ENCODE measurements around the gene MAN1C1. TPM values are rescaled to one million over a fixed set of nuclear protein-coding genes. Genes with fewer than 3 reads are reported as not detected.

MAN1C1 gene
- total RNA-seq, 1 donor: 12.9 TPM

- Histone ChIP-seq H3K4me1 (ENCODE audit: insufficient read depth, low read length) (peaks cover 33% of the 10 kb centered on the region), H3K4me3 (ENCODE audit: low read length) (peak overlapping the region; percentile 95), H3K9me3 (ENCODE audit: low read depth, low read length) (no peaks in the 10 kb centered on the region)
Measured at GRCh38 chr1:25820247-25821111, 203.9 kb downstream of the MAN1C1 start.

GRCh38 chr1:25821112-25821476, 204.5 kb downstream of the MAN1C1 start:
- H3K4me1 ChIP-seq (ENCODE audit: insufficient read depth, low read length): peaks cover 33% of the 10 kb centered on the region

More at GRCh38 chr1:25820247-25821111, 203.9 kb downstream of the MAN1C1 start:
- H3K27me3 ChIP-seq (ENCODE audit: insufficient read depth, low read length): no peaks in the 10 kb centered on the region

GRCh38 chr1:25821630-25822091, 205.1 kb downstream of the MAN1C1 start:
- Histone ChIP-seq H3K27me3 (ENCODE audit: insufficient read depth, low read length) (no peaks in the 10 kb centered on the region), H3K4me3 (ENCODE audit: low read length) (no peak overlapping the region), H3K4me1 (ENCODE audit: insufficient read depth, low read length) (peaks cover 33% of the 10 kb centered on the region), H3K9me3 (ENCODE audit: low read depth, low read length) (no peaks in the 10 kb centered on the region)

More at GRCh38 chr1:25821112-25821476, 204.5 kb downstream of the MAN1C1 start:
- Histone ChIP-seq H3K27me3 (ENCODE audit: insufficient read depth, low read length) (no peaks in the 10 kb centered on the region), H3K9me3 (ENCODE audit: low read depth, low read length) (no peaks in the 10 kb centered on the region), H3K4me3 (ENCODE audit: low read length) (peak overlapping the region; percentile 95)

- peaks cover 16% of the 10 kb centered on the region for H3K4me1 ChIP-seq (ENCODE audit: insufficient read depth, low read length)
- no peak overlapping the region for H3K4me3 ChIP-seq (ENCODE audit: low read length)
- H3K9me3 ChIP-seq (ENCODE audit: low read depth, low read length): no peaks in the 10 kb centered on the region
- H3K27me3 ChIP-seq (ENCODE audit: insufficient read depth, low read length): no peaks in the 10 kb centered on the region
Measured at GRCh38 chr1:25825605-25826004, 209.0 kb downstream of the MAN1C1 start.

GRCh38 chr1:25826571-25826970, 210.0 kb downstream of the MAN1C1 start:
- Histone ChIP-seq H3K9me3 (ENCODE audit: low read depth, low read length) (no peaks in the 10 kb centered on the region), H3K4me1 (ENCODE audit: insufficient read depth, low read length) (peaks cover 6% of the 10 kb centered on the region), H3K27me3 (ENCODE audit: insufficient read depth, low read length) (no peaks in the 10 kb centered on the region), H3K4me3 (ENCODE audit: low read length) (no peak overlapping the region)

- Histone ChIP-seq H3K4me3 (ENCODE audit: low read length) (no peak overlapping the region), H3K27me3 (ENCODE audit: insufficient read depth, low read length) (no peaks in the 10 kb centered on the region), H3K4me1 (ENCODE audit: insufficient read depth, low read length) (no peaks in the 10 kb centered on the region), H3K9me3 (ENCODE audit: low read depth, low read length) (no peaks in the 10 kb centered on the region)
Measured at GRCh38 chr1:25828491-25828890, 211.9 kb downstream of the MAN1C1 start.

GRCh38 chr1:25829046-25829445, 212.5 kb downstream of the MAN1C1 start:
- Histone ChIP-seq H3K4me3 (ENCODE audit: low read length) (no peak overlapping the region), H3K9me3 (ENCODE audit: low read depth, low read length) (no peaks in the 10 kb centered on the region), H3K4me1 (ENCODE audit: insufficient read depth, low read length) (no peaks in the 10 kb centered on the region), H3K27me3 (ENCODE audit: insufficient read depth, low read length) (no peaks in the 10 kb centered on the region)

- Histone ChIP-seq H3K9me3 (ENCODE audit: low read depth, low read length) (no peaks in the 10 kb centered on the region), H3K27me3 (ENCODE audit: insufficient read depth, low read length) (no peaks in the 10 kb centered on the region), H3K4me3 (ENCODE audit: low read length) (no peak overlapping the region), H3K4me1 (ENCODE audit: insufficient read depth, low read length) (no peaks in the 10 kb centered on the region)
Measured at GRCh38 chr1:25831569-25832196, 215.1 kb downstream of the MAN1C1 start.

GRCh38 chr1:25832336-25833037, 215.9 kb downstream of the MAN1C1 start:
- Histone ChIP-seq H3K27me3 (ENCODE audit: insufficient read depth, low read length) (no peaks in the 10 kb centered on the region), H3K9me3 (ENCODE audit: low read depth, low read length) (no peaks in the 10 kb centered on the region), H3K4me1 (ENCODE audit: insufficient read depth, low read length) (no peaks in the 10 kb centered on the region), H3K4me3 (ENCODE audit: low read length) (no peak overlapping the region)

- H3K4me1 ChIP-seq (ENCODE audit: insufficient read depth, low read length): no peaks in the 10 kb centered on the region
- H3K4me3 ChIP-seq (ENCODE audit: low read length): no peak overlapping the region
- H3K9me3 ChIP-seq (ENCODE audit: low read depth, low read length): no peaks in the 10 kb centered on the region
- H3K27me3 ChIP-seq (ENCODE audit: insufficient read depth, low read length): no peaks in the 10 kb centered on the region
Measured at GRCh38 chr1:25833158-25833557, 216.6 kb downstream of the MAN1C1 start.

Other genes with a start within 250 kb of the MAN1C1 start
- gene RHCE, start 196.0 kb upstream of the MAN1C1 start, total RNA-seq: not detected
- 23.6 TPM for gene MACO1, start 185.9 kb upstream of the MAN1C1 start, total RNA-seq
- gene LDLRAP1, start 73.2 kb upstream of the MAN1C1 start, total RNA-seq: 34.5 TPM
- gene SELENON, start 183.4 kb downstream of the MAN1C1 start, total RNA-seq: 13.4 TPM
- 17.0 TPM for gene MTFR1L, start 203.2 kb downstream of the MAN1C1 start, total RNA-seq
- 0.94 TPM for gene AUNIP, start 242.7 kb downstream of the MAN1C1 start, total RNA-seq